H1 (cell line): ENCODE measurements around the gene SLC13A5. TPM values are rescaled to one million over a fixed set of nuclear protein-coding genes. Genes with fewer than 3 reads are reported as not detected.

Source experiments
- CTCF ChIA-PET: fragments of 300-600 bp; sonication (Branson Sonifier 250); formaldehyde crosslinking; loops from one replicate; lab custom pipeline; 2021; ENCODE audit not compliant: partially characterized antibody; lab: Charles Lee
- POLR2A ChIA-PET: fragments of 300-600 bp; sonication (Branson Sonifier 250); formaldehyde crosslinking; loops from one replicate; lab custom pipeline; 2021; ENCODE audit warnings: inconsistent platforms; ENCODE audit not compliant: partially characterized antibody; lab: Charles Lee
- DNase-seq, 2 experiments: peaks; one replicate each; pipeline versions ENCODE4 v3.0.0 to v3.0.0-alpha.2; 2010 to 2022; ENCODE audit warnings: low spot score in 2 of 2, low read depth in 1 of 2, mixed read lengths in 1 of 2
- FAIRE-seq: peaks from 2 replicates; lab custom pipeline; 2011; peaks lifted over from hg19 to GRCh38; lab: Jason Lieb, UNC
- H2AFZ ChIP-seq: 2 replicates; pipeline ENCODE4 v1.8.1; 2012; ENCODE audit warnings: low read length, inconsistent platforms
- H2AK5ac ChIP-seq: 2 replicates; pipeline ENCODE4 v1.6.1; 2013; ENCODE audit warnings: low read depth, low read length
- H2BK120ac ChIP-seq: replicated peaks from 2 replicates; pipeline ENCODE3; 2013; ENCODE audit warnings: low read depth, low read length, inconsistent platforms
- H2BK12ac ChIP-seq: 2 replicates; pipeline ENCODE4 v1.6.1; 2013; ENCODE audit warnings: low read depth, low read length
- H2BK15ac ChIP-seq: 2 replicates; pipeline ENCODE4 v1.6.1; 2013; ENCODE audit warnings: low read length
- H2BK20ac ChIP-seq: 2 replicates; pipeline ENCODE4 v1.6.1; 2013; ENCODE audit warnings: low read length
- H2BK5ac ChIP-seq: 2 replicates; pipeline ENCODE4 v1.6.1; 2013; ENCODE audit warnings: low read depth, low read length
- H3K14ac ChIP-seq: 2 replicates; pipeline ENCODE4 v1.6.1; 2013; ENCODE audit warnings: inconsistent platforms; ENCODE audit not compliant: insufficient read length
- H3K18ac ChIP-seq: 2 replicates; pipeline ENCODE4 v1.6.1; 2013; ENCODE audit warnings: low read length; ENCODE audit errors: extremely low read depth
- H3K23ac ChIP-seq: 2 replicates; pipeline ENCODE4 v1.6.1; 2013; ENCODE audit warnings: inconsistent platforms; ENCODE audit not compliant: insufficient read length
- H3K23me2 ChIP-seq: 2 replicates; pipeline ENCODE4 v1.6.1; 2013; ENCODE audit warnings: low read depth, low read length
- H3K27ac ChIP-seq: 2 replicates; pipeline ENCODE4 v1.6.1; 2011; ENCODE audit warnings: low read depth, low read length, inconsistent platforms
- H3K27me3 ChIP-seq, 4 experiments: replicated peaks in 1 of 4; 1 replicate in 1 of 4; 2 replicates in 3 of 4; pipeline versions ENCODE4 v1.6.1 to v1.8.1; 2011 to 2013; ENCODE audit warnings: low read length in 3 of 4, mild to moderate bottlenecking in 3 of 4, inconsistent platforms in 2 of 4, mixed read lengths in 2 of 4, moderate library complexity in 1 of 4; ENCODE audit not compliant: control insufficient read depth in 3 of 4, insufficient read depth in 3 of 4; ENCODE audit errors: extremely low read depth in 1 of 4
- H3K36me3 ChIP-seq, 4 experiments: 2 replicates each; pipeline versions ENCODE4 v1.6.1 to v1.8.1; 2011 to 2013; ENCODE audit warnings: mild to moderate bottlenecking in 4 of 4, low read length in 3 of 4, moderate library complexity in 2 of 4, control low read depth in 1 of 4, inconsistent platforms in 1 of 4; ENCODE audit not compliant: insufficient read depth in 4 of 4, control insufficient read depth in 2 of 4
- H3K4ac ChIP-seq: replicated peaks from 2 replicates; pipeline ENCODE3; 2013; ENCODE audit warnings: low read length, low read depth, mixed read lengths, inconsistent platforms; ENCODE audit not compliant: insufficient read length
- H3K4me1 ChIP-seq, 4 experiments: replicated peaks in 1 of 4; 1 replicate in 1 of 4; 2 replicates in 3 of 4; pipeline versions ENCODE4 v1.6.1 to v1.8.1; 2011 to 2013; ENCODE audit warnings: low read length in 3 of 4, inconsistent platforms in 2 of 4, mixed read lengths in 1 of 4; ENCODE audit not compliant: insufficient read depth in 4 of 4, control insufficient read depth in 3 of 4
- H3K4me2 ChIP-seq, 2 experiments: 2 replicates each; pipeline versions ENCODE4 v1.6.1 to v1.8.1; 2011 to 2013; ENCODE audit warnings: low read depth in 2 of 2, low read length in 2 of 2, control low read depth in 1 of 2, inconsistent platforms in 1 of 2, mild to moderate bottlenecking in 1 of 2; ENCODE audit not compliant: insufficient read depth in 1 of 2
- H3K4me3 ChIP-seq, 4 experiments: fragments of 200-600, 300-600 bp in 1 of 4; sonication (generic), shearing (Covaris generic), sonication (Bioruptor Twin) in 1 of 4; 2 replicates each; pipeline versions ENCODE4 v1.5.1 to v1.8.1; 2011 to 2016; ENCODE audit warnings: low read length in 4 of 4, low read depth in 3 of 4, control low read depth in 2 of 4, inconsistent platforms in 2 of 4, mild to moderate bottlenecking in 2 of 4, mixed read lengths in 1 of 4, moderate library complexity in 1 of 4; ENCODE audit not compliant: insufficient read depth in 2 of 4; ENCODE audit errors: extremely low read depth in 1 of 4
- H3K56ac ChIP-seq: replicated peaks from 2 replicates; pipeline ENCODE3; 2013; ENCODE audit warnings: low read depth, mild to moderate bottlenecking, mixed read lengths, low read length, inconsistent platforms; ENCODE audit not compliant: insufficient read length
- H3K79me1 ChIP-seq: 2 replicates; pipeline ENCODE4 v1.6.1; 2013; ENCODE audit warnings: low read depth, low read length, control low read depth
- H3K79me2 ChIP-seq, 2 experiments: 2 replicates each; pipeline versions ENCODE4 v1.6.1 to v1.8.1; 2012 to 2013; ENCODE audit warnings: low read length in 2 of 2, mild to moderate bottlenecking in 2 of 2, inconsistent platforms in 1 of 2; ENCODE audit not compliant: insufficient read depth in 2 of 2, control insufficient read depth in 1 of 2
- H3K9ac ChIP-seq, 4 experiments: replicated peaks in 1 of 4; 1 replicate in 1 of 4; 2 replicates in 3 of 4; pipeline versions ENCODE4 v1.6.1 to v1.8.1; 2011 to 2013; ENCODE audit warnings: low read depth in 3 of 4, low read length in 3 of 4, control low read depth in 2 of 4, mild to moderate bottlenecking in 2 of 4, moderate library complexity in 2 of 4, inconsistent platforms in 1 of 4; ENCODE audit errors: extremely low read depth in 1 of 4
- H3K9me3 ChIP-seq, 2 experiments: 2 replicates each; pipeline versions ENCODE4 v1.6.1 to v1.8.1; 2012 to 2013; ENCODE audit warnings: mild to moderate bottlenecking in 2 of 2, moderate library complexity in 2 of 2, control low read depth in 1 of 2, inconsistent platforms in 1 of 2, low read depth in 1 of 2, low read length in 1 of 2, mixed read lengths in 1 of 2; ENCODE audit not compliant: insufficient read depth in 2 of 2
- H4K20me1 ChIP-seq, 2 experiments: replicated peaks in 1 of 2; 2 replicates each; pipeline versions ENCODE3 to v1.8.1; 2011 to 2013; ENCODE audit warnings: inconsistent platforms in 2 of 2, low read length in 2 of 2, mild to moderate bottlenecking in 1 of 2; ENCODE audit not compliant: insufficient read depth in 2 of 2, control insufficient read depth in 1 of 2
- H4K5ac ChIP-seq: 2 replicates; pipeline ENCODE4 v1.6.1; 2013; ENCODE audit warnings: low read length, low read depth, mixed read lengths, inconsistent platforms; ENCODE audit not compliant: insufficient read length
- H4K8ac ChIP-seq: 2 replicates; pipeline ENCODE4 v1.8.0; 2013; ENCODE audit warnings: mild to moderate bottlenecking, moderate library complexity, low read length, inconsistent platforms; ENCODE audit not compliant: insufficient read depth; ENCODE audit errors: extremely low read depth
- H4K91ac ChIP-seq: replicated peaks from 2 replicates; pipeline ENCODE3; 2013; ENCODE audit warnings: low read length, mixed read lengths, inconsistent platforms; ENCODE audit not compliant: insufficient read length
- CTBP2 ChIP-seq: IDR thresholded peaks from 2 replicates; pipeline ENCODE4 v1.7.0; 2011; ENCODE audit warnings: borderline replicate concordance, mild to moderate bottlenecking, moderate library complexity, mixed read lengths, low read length; ENCODE audit not compliant: insufficient read depth, insufficient read length
- EGR1 ChIP-seq: IDR thresholded peaks from 2 replicates; pipeline ENCODE4 v1.6.1; 2011; ENCODE audit warnings: low read depth, low read length, borderline replicate concordance
- EZH2 ChIP-seq: fragments of 200-600 bp; sonication (generic); IDR thresholded peaks from 2 replicates; pipeline ENCODE4 v1.7.1; 2012; ENCODE audit warnings: low read depth, mild to moderate bottlenecking, moderate library complexity, low read length, inconsistent platforms; ENCODE audit not compliant: severe bottlenecking
- FOSL1 ChIP-seq: IDR thresholded peaks from 2 replicates; pipeline ENCODE4 v1.6.1; 2011; ENCODE audit warnings: mild to moderate bottlenecking, low read depth, low read length, moderate library complexity; ENCODE audit not compliant: insufficient read depth
- KDM1A ChIP-seq: fragments of 200-600, 300-600 bp; sonication (generic); IDR thresholded peaks from 2 replicates; pipeline ENCODE4 v1.7.1; 2016; ENCODE audit warnings: mild to moderate bottlenecking, low read length, borderline replicate concordance
- NRF1 ChIP-seq: IDR thresholded peaks from 2 replicates; pipeline ENCODE4 v1.6.1; 2011; ENCODE audit warnings: mild to moderate bottlenecking, low read depth, low read length, improper control_type of control experiment
- PHF8 ChIP-seq: fragments of 200-600 bp; sonication (generic); conservative IDR thresholded peaks from 2 replicates; pipeline ENCODE4 v1.7.1; 2012; ENCODE audit warnings: low read depth, mild to moderate bottlenecking, inconsistent platforms, low read length, moderate library complexity
- POLR2AphosphoS5 ChIP-seq: IDR thresholded peaks from 2 replicates; pipeline ENCODE4 v1.6.1; 2011; ENCODE audit warnings: low read depth, low read length
- RFX5 ChIP-seq: IDR thresholded peaks from 2 replicates; pipeline ENCODE4 v1.6.1; 2011; ENCODE audit warnings: low read depth, low read length, improper control_type of control experiment, borderline replicate concordance
- RXRA ChIP-seq: IDR thresholded peaks from 2 replicates; pipeline ENCODE4 v1.6.1; 2011; ENCODE audit warnings: low read depth, mild to moderate bottlenecking, low read length, moderate library complexity; ENCODE audit not compliant: insufficient read depth
- SIX5 ChIP-seq: IDR thresholded peaks from 2 replicates; pipeline ENCODE4 v1.6.1; 2011; ENCODE audit warnings: mild to moderate bottlenecking, low read depth, low read length
- SP1 ChIP-seq: IDR thresholded peaks from 2 replicates; pipeline ENCODE4 v1.6.1; 2011; ENCODE audit warnings: low read depth, low read length
- TBP ChIP-seq: IDR thresholded peaks from 2 replicates; pipeline ENCODE4 v1.6.1; 2011; ENCODE audit warnings: low read depth, low read length, improper control_type of control experiment
- WGBS, 2 experiments: shearing (Covaris generic) in 1 of 2; methylation state at CpG; one replicate each; pipeline versions ENCODE4 v1.1.6 to v1.1.7; 2013 to 2015; ENCODE audit warnings: low lambda C conversion rate in 2 of 2, mixed read lengths in 2 of 2, inconsistent platforms in 1 of 2, low coverage in 1 of 2, missing lambda C conversion rate in 1 of 2; ENCODE audit not compliant: insufficient replicate concordance in 2 of 2, insufficient coverage in 1 of 2, insufficient read length in 1 of 2; ENCODE audit errors: extremely low coverage in 1 of 2, missing lambda C conversion rate in 1 of 2; 5-methylcytosine and 5-hydroxymethylcytosine counted together
- polyA plus RNA-seq, 7 experiments: library from polyadenylated mRNA; depleted of rRNA in 3 of 7; stranded (reverse) in 5 of 7; unstranded in 2 of 7; fragments of >200 nt in 5 of 7; fragments of 200-250 nt in 2 of 7; gene quantifications; 1 replicate in 5 of 7; 2 replicates in 1 of 7; 4 replicates in 1 of 7; pipeline versions ENCODE4 v1.2.1 to v1.2.3, GENCODE V29; 2011 to 2013; ENCODE audit warnings: missing spikeins in 2 of 7, mixed read lengths in 2 of 7
- total RNA-seq: library from RNA; stranded (reverse); fragmentation: NEBNext Ultra II Directional; extraction: Animal tissue kit (Norgen Biotek cat#: 25700); gene quantifications from 2 replicates; pipeline ENCODE4 v1.2.1, GENCODE V29; 2021
- TF ChIP-seq, protein P1 (sequence below): IDR thresholded peaks from 2 replicates; pipeline ENCODE4 v1.6.1; 2011; ENCODE audit warnings: low read length, improper control_type of control experiment

The SLC13A5 gene
- total and polyA plus RNA-seq, 2 of the 8 experiments (the other 6 are each of a cell fraction or from before 2014, with no cell fraction given) = 2.1 to 2.6 TPM

- ChIA-PET CTCF (interaction anchor here (0.6 to 3.2 kb wide), 8 partner anchors 9 to 216 kb away, joined by 3 to 17 read pairs (median 3); no protein-coding TSS in a partner anchor), POLR2A (no interaction called here)
- Histone ChIP-seq H3K14ac (no peak overlapping the region), H2BK120ac (no peak overlapping the region), H3K9ac (no peak overlapping the region), H4K20me1 (no peaks in the 10 kb centered on the region), H3K36me3 (no peaks in the 10 kb centered on the region), H2AK5ac (no peak overlapping the region), H3K4me2 (no peak overlapping the region), H3K23ac (no peak overlapping the region), H3K4ac (no peak overlapping the region), H3K27me3 (no peaks in the 10 kb centered on the region), H3K9me3 (no peaks in the 10 kb centered on the region), H2BK20ac (no peak overlapping the region), H3K4me3 (no peak overlapping the region), H3K18ac (no peak overlapping the region), H3K27ac (no peak overlapping the region), H3K4me1 (no peaks in the 10 kb centered on the region; a peak in 1 of 7 replicates), H4K5ac (no peak overlapping the region), H2BK5ac (no peak overlapping the region), H2BK12ac (no peak overlapping the region), H2BK15ac (no peak overlapping the region), H3K79me1 (no peaks in the 10 kb centered on the region), H2AFZ (no peak overlapping the region), H4K8ac (no peak overlapping the region), H3K79me2 (no peaks in the 10 kb centered on the region), H3K56ac (no peak overlapping the region), H4K91ac (no peak overlapping the region), H3K23me2 (no peaks in the 10 kb centered on the region)
- DNase-seq = no peak
- FAIRE-seq = no peak
- WGBS, 2 experiments = 94% methylated on average over 5 of the region's 7 CpGs; no CpG with 5 or more reads in 1 of the 2 experiments
- TF ChIP-seq SIX5 = no peak
- TF ChIP-seq POLR2AphosphoS5 = no peak
- TF ChIP-seq RFX5 = no peak
- no peak for TF ChIP-seq TBP
- TF ChIP-seq FOSL1 = no peak
- no peak for TF ChIP-seq RXRA
- no peak for TF ChIP-seq PHF8
- TF ChIP-seq KDM1A = no peak
- no peak for TF ChIP-seq SP1
- TF ChIP-seq NRF1 = no peak
- TF ChIP-seq, protein P1, sequence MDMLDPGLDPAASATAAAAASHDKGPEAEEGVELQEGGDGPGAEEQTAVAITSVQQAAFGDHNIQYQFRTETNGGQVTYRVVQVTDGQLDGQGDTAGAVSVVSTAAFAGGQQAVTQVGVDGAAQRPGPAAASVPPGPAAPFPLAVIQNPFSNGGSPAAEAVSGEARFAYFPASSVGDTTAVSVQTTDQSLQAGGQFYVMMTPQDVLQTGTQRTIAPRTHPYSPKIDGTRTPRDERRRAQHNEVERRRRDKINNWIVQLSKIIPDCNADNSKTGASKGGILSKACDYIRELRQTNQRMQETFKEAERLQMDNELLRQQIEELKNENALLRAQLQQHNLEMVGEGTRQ = no peak
- no peak for TF ChIP-seq EGR1
- no peak for TF ChIP-seq EZH2
- TF ChIP-seq CTBP2 = no peak
Measured at GRCh38 chr17:6677946-6678345, 35.2 kb downstream of the SLC13A5 start.
